ENCODE measurements around the gene KLHL29. TPM values are rescaled to one million over a fixed set of nuclear protein-coding genes. Genes with fewer than 3 reads are reported as not detected.

The KLHL29 gene
- total and polyA plus RNA-seq, 4 experiments from 2014 or later: 0.24 to 2.4 (median 1.9) TPM; not detected in 1

GRCh38 chr2:23594460-23594825 lies 209.5 kb downstream of the KLHL29 start:
- Histone ChIP-seq H3K27ac (ENCODE audit: low read depth, low read length) (no peak overlapping the region), H3K27me3 (ENCODE audit: insufficient read depth, low read length) (no peaks in the 10 kb centered on the region), H3K36me3 (ENCODE audit: insufficient read depth, low read length) (no peaks in the 10 kb centered on the region), H3K4me3 (ENCODE audit: low read length in 2 of 2) (no peak overlapping the region), H3K9me3 (ENCODE audit: control insufficient read depth in 1 of 2, low read length in 2 of 2) (no peaks in the 10 kb centered on the region), H3K4me1 (ENCODE audit: insufficient read depth, low read length) (no peaks in the 10 kb centered on the region)
- ChIA-PET CTCF (ENCODE audit: partially characterized antibody) (no interaction called here), POLR2A (ENCODE audit: partially characterized antibody) (no interaction called here)
- intact Hi-C loops (cut with micrococcal nuclease): no loop called here
- Mint-ChIP-seq H3K4me1 (no peaks in the 10 kb centered on the region), H3K36me3 (no peaks in the 10 kb centered on the region), H3K27ac (no peak overlapping the region), H3K27me3 (peaks cover 5 to 6% of the 10 kb centered on the region in 2 donors), H3K4me3 (no peak overlapping the region), H3K9me3 (no peaks in the 10 kb centered on the region)
- no peak for DNase-seq

GRCh38 chr2:23595021-23595420 lies 210.0 kb downstream of the KLHL29 start:
- DNase-seq: no peak
- Mint-ChIP-seq H3K4me3 (no peak overlapping the region), H3K27me3 (peaks cover 5 to 6% of the 10 kb centered on the region in 2 donors), H3K9me3 (no peaks in the 10 kb centered on the region), H3K36me3 (no peaks in the 10 kb centered on the region), H3K27ac (peak overlapping the region in 1 of 7 donors; percentile 51), H3K4me1 (no peaks in the 10 kb centered on the region)
- intact Hi-C loops (cut with micrococcal nuclease): no loop called here
- Histone ChIP-seq H3K4me1 (ENCODE audit: insufficient read depth, low read length) (no peaks in the 10 kb centered on the region), H3K27ac (ENCODE audit: low read depth, low read length) (no peak overlapping the region), H3K36me3 (ENCODE audit: insufficient read depth, low read length) (no peaks in the 10 kb centered on the region), H3K9me3 (ENCODE audit: control insufficient read depth in 1 of 2, low read length in 2 of 2) (no peaks in the 10 kb centered on the region), H3K27me3 (ENCODE audit: insufficient read depth, low read length) (no peaks in the 10 kb centered on the region), H3K4me3 (ENCODE audit: low read length in 2 of 2) (no peak overlapping the region)
- POLR2A ChIA-PET (ENCODE audit: partially characterized antibody): no interaction called here
- CTCF ChIA-PET (ENCODE audit: partially characterized antibody): no interaction called here

- Mint-ChIP-seq H3K36me3 (no peaks in the 10 kb centered on the region), H3K27ac (no peak overlapping the region), H3K9me3 (no peaks in the 10 kb centered on the region), H3K27me3 (peaks cover 5 to 6% of the 10 kb centered on the region in 2 donors), H3K4me3 (peak overlapping the region in 1 of 8 donors; percentile 57), H3K4me1 (no peaks in the 10 kb centered on the region)
- CTCF ChIA-PET (ENCODE audit: partially characterized antibody): no interaction called here
- Histone ChIP-seq H3K4me3 (ENCODE audit: low read length in 2 of 2) (no peak overlapping the region), H3K4me1 (ENCODE audit: insufficient read depth, low read length) (no peaks in the 10 kb centered on the region), H3K36me3 (ENCODE audit: insufficient read depth, low read length) (no peaks in the 10 kb centered on the region), H3K9me3 (ENCODE audit: control insufficient read depth in 1 of 2, low read length in 2 of 2) (no peaks in the 10 kb centered on the region), H3K27me3 (ENCODE audit: insufficient read depth, low read length) (no peaks in the 10 kb centered on the region), H3K27ac (ENCODE audit: low read depth, low read length) (no peak overlapping the region)
- no peak for DNase-seq
- POLR2A ChIA-PET (ENCODE audit: partially characterized antibody): no interaction called here
- intact Hi-C loops (cut with micrococcal nuclease): no loop called here
These were observed 210.7 kb downstream of the KLHL29 start for GRCh38 chr2:23595601-23596251.

GRCh38 chr2:23596316-23596885 lies 211.4 kb downstream of the KLHL29 start:
- Histone ChIP-seq H3K4me1 (ENCODE audit: insufficient read depth, low read length) (no peaks in the 10 kb centered on the region), H3K27me3 (ENCODE audit: insufficient read depth, low read length) (no peaks in the 10 kb centered on the region), H3K36me3 (ENCODE audit: insufficient read depth, low read length) (no peaks in the 10 kb centered on the region), H3K9me3 (ENCODE audit: control insufficient read depth in 1 of 2, low read length in 2 of 2) (no peaks in the 10 kb centered on the region), H3K27ac (ENCODE audit: low read depth, low read length) (no peak overlapping the region), H3K4me3 (ENCODE audit: low read length in 2 of 2) (no peak overlapping the region)
- intact Hi-C loops (cut with micrococcal nuclease): no loop called here
- Mint-ChIP-seq H3K9me3 (no peaks in the 10 kb centered on the region), H3K36me3 (no peaks in the 10 kb centered on the region), H3K4me1 (no peaks in the 10 kb centered on the region), H3K4me3 (no peak overlapping the region), H3K27ac (no peak overlapping the region), H3K27me3 (peaks cover 5 to 6% of the 10 kb centered on the region in 2 donors)
- ChIA-PET POLR2A (ENCODE audit: partially characterized antibody) (no interaction called here), CTCF (ENCODE audit: partially characterized antibody) (no interaction called here)
- DNase-seq: no peak

GRCh38 chr2:23597687-23598086 lies 212.7 kb downstream of the KLHL29 start:
- no peaks in the 10 kb centered on the region for H3K9me3 ChIP-seq (ENCODE audit: control insufficient read depth in 1 of 2, low read length in 2 of 2)
- DNase-seq: no peak
- Mint-ChIP-seq H3K36me3 (no peaks in the 10 kb centered on the region), H3K27ac (no peak overlapping the region), H3K4me1 (no peaks in the 10 kb centered on the region), H3K9me3 (no peaks in the 10 kb centered on the region), H3K4me3 (no peak overlapping the region), H3K27me3 (peaks cover 5% of the 10 kb centered on the region in 2 donors)
- H3K36me3 ChIP-seq (ENCODE audit: insufficient read depth, low read length): no peaks in the 10 kb centered on the region
- intact Hi-C loops (cut with micrococcal nuclease): no loop called here
- H3K4me3 ChIP-seq (ENCODE audit: low read length in 2 of 2): no peak overlapping the region
- H3K4me1 ChIP-seq (ENCODE audit: insufficient read depth, low read length): no peaks in the 10 kb centered on the region
- ChIA-PET CTCF (ENCODE audit: partially characterized antibody) (no interaction called here), POLR2A (ENCODE audit: partially characterized antibody) (no interaction called here)
- H3K27ac ChIP-seq (ENCODE audit: low read depth, low read length): no peak overlapping the region
- H3K27me3 ChIP-seq (ENCODE audit: insufficient read depth, low read length): no peaks in the 10 kb centered on the region

DNA sequence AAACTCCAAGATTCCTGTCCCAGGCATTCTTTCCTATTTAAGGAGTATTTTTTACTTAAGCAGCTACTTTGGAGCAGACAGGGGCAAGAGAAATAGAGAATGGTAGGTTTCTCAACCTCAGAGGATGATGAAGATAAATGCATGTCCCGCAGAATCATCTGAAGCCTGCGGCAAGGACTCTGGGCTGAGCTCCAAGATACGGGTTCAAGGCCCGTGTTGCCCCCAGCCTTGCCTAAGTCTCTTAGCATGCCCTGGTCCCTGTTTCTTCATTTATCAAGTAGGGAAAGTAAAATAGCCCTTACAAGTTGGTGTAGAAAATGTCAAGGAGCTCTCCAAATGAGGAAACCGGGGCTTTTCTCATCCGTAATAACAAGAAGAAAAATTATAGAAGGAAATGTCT lies 214.0 kb downstream of the KLHL29 start:
- Mint-ChIP-seq H3K4me1 (no peaks in the 10 kb centered on the region), H3K9me3 (no peaks in the 10 kb centered on the region), H3K4me3 (no peak overlapping the region), H3K27me3 (peaks cover 3 to 5% of the 10 kb centered on the region in 2 donors), H3K27ac (no peak overlapping the region), H3K36me3 (no peaks in the 10 kb centered on the region)
- no peaks in the 10 kb centered on the region for H3K36me3 ChIP-seq (ENCODE audit: insufficient read depth, low read length)
- intact Hi-C loops (cut with micrococcal nuclease): no loop called here
- H3K9me3 ChIP-seq (ENCODE audit: control insufficient read depth in 1 of 2, low read length in 2 of 2): no peaks in the 10 kb centered on the region
- no peak overlapping the region for H3K27ac ChIP-seq (ENCODE audit: low read depth, low read length)
- ChIA-PET CTCF (ENCODE audit: partially characterized antibody) (no interaction called here), POLR2A (ENCODE audit: partially characterized antibody) (no interaction called here)
- H3K4me1 ChIP-seq (ENCODE audit: insufficient read depth, low read length): no peaks in the 10 kb centered on the region
- H3K4me3 ChIP-seq (ENCODE audit: low read length in 2 of 2): no peak overlapping the region
- H3K27me3 ChIP-seq (ENCODE audit: insufficient read depth, low read length): no peaks in the 10 kb centered on the region
- DNase-seq: no peak

DNA sequence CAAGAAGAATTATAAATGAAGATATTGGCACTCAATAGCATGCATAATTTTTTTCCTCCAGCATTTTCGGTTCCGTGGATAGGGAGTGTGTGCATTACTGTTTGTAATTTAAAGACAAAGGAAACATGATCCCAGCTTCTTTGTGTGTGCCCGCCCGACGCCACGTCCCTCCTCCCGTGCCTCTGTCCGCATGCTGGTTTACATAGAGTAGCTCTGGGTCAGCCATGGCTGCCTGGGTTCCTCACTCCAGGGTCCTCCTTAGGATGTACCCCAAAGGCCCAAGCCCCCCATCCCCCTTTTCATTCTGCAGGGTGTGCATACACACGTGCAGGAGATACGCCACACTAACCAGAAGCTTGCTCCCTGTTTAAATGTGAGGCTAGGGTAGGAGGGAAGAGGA lies 214.7 kb downstream of the KLHL29 start:
- Histone ChIP-seq H3K27me3 (ENCODE audit: insufficient read depth, low read length) (no peaks in the 10 kb centered on the region), H3K36me3 (ENCODE audit: insufficient read depth, low read length) (no peaks in the 10 kb centered on the region), H3K4me1 (ENCODE audit: insufficient read depth, low read length) (no peaks in the 10 kb centered on the region), H3K4me3 (ENCODE audit: low read length in 2 of 2) (no peak overlapping the region), H3K9me3 (ENCODE audit: control insufficient read depth in 1 of 2, low read length in 2 of 2) (no peaks in the 10 kb centered on the region), H3K27ac (ENCODE audit: low read depth, low read length) (no peak overlapping the region)
- no peaks in the 10 kb centered on the region for H3K9me3 Mint-ChIP-seq
- no peak overlapping the region for H3K27ac Mint-ChIP-seq
- POLR2A ChIA-PET (ENCODE audit: partially characterized antibody): no interaction called here
- H3K4me1 Mint-ChIP-seq: no peaks in the 10 kb centered on the region
- peaks cover 3% of the 10 kb centered on the region in 2 donors for H3K27me3 Mint-ChIP-seq
- H3K36me3 Mint-ChIP-seq: no peaks in the 10 kb centered on the region
- no peak for DNase-seq
- no peak overlapping the region for H3K4me3 Mint-ChIP-seq
- CTCF ChIA-PET (ENCODE audit: partially characterized antibody): no interaction called here
- intact Hi-C loops (cut with micrococcal nuclease): no loop called here

Measured in CD4-positive, alpha-beta memory T cell (primary cell).